ENCODE data around the gene ZNF138.

DNA sequence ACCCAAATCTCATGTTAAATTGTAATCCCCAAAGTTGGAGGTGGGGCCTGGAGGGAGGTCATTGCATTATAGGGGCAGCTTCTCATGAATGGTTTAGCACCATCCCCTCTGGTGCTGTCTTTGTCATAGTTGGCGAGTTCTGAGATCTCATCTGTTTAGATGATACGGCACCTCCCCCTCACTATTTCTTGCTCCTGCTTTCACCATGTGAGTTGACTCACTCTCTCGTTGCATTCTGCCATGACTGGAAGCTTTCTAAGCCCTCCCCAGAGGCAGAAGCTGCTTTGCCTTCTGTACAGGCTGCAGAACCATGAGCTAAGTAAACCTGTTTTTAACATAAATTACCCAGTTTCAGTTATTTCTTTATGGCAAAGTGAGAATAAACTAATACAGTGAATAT is 18.9 kb upstream of the ZNF138 start:
- TF ChIP-seq CTCF (IDR thresholded peaks at IDR 0.05 in 2 of 3, conservative IDR thresholded peaks at IDR 0.05 in 1 of 3; ENCODE audit: control insufficient read depth in 2 of 3, extremely low read depth in 1 of 3, insufficient read depth in 1 of 3, low read depth in 3 of 3, low read length in 3 of 3) (no peak), PKNOX1 (IDR thresholded peaks at IDR 0.05) (no peak), TAF1 (IDR thresholded peaks at IDR 0.05; ENCODE audit: borderline replicate concordance, low read depth, low read length) (no peak), SPI1 (IDR thresholded peaks at IDR 0.05; ENCODE audit: borderline replicate concordance, insufficient read depth, low read depth, low read length) (no peak), HDAC2 (IDR thresholded peaks at IDR 0.05) (no peak), POLR2A (IDR thresholded peaks at IDR 0.05; ENCODE audit: low read depth, low read length) (no peak), NRF1 (conservative IDR thresholded peaks at IDR 0.05; ENCODE audit: low read depth, low read length) (no peak), BRCA1 (IDR thresholded peaks at IDR 0.05; ENCODE audit: low read depth, low read length) (no peak), EZH2 (IDR thresholded peaks at IDR 0.05; ENCODE audit: borderline replicate concordance, control insufficient read depth, low read depth, low read length) (no peak), MYC (IDR thresholded peaks at IDR 0.05; ENCODE audit: insufficient read depth, insufficient read length, insufficient replicate concordance, low read length, severe bottlenecking) (no peak), SUPT20H (IDR thresholded peaks at IDR 0.05; ENCODE audit: borderline replicate concordance, control insufficient read depth, low read depth, low read length) (no peak), ZBTB11 (CRISPR knock-in tag; IDR thresholded peaks at IDR 0.05) (no peak)
- TF ChIP-seq, protein P1, sequence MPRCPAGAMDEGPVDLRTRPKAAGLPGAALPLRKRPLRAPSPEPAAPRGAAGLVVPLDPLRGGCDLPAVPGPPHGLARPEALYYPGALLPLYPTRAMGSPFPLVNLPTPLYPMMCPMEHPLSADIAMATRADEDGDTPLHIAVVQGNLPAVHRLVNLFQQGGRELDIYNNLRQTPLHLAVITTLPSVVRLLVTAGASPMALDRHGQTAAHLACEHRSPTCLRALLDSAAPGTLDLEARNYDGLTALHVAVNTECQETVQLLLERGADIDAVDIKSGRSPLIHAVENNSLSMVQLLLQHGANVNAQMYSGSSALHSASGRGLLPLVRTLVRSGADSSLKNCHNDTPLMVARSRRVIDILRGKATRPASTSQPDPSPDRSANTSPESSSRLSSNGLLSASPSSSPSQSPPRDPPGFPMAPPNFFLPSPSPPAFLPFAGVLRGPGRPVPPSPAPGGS (IDR thresholded peaks at IDR 0.05; ENCODE audit: borderline replicate concordance, insufficient read depth, low read depth, low read length, poor library complexity, severe bottlenecking) = no peak
